ENCODE results near the gene NTRK2. TPM values are rescaled to one million over a fixed set of nuclear protein-coding genes. Genes with fewer than 3 reads are reported as not detected.

Gene NTRK2
- total RNA-seq, 4 donors from 2014 or later = 1.1 to 7.3 (median 1.5) TPM

GRCh38 chr9:84781458-84781857 lies 111.9 kb downstream of the NTRK2 start:
- intact Hi-C loops (cut with DNase I; ENCODE audit: low total_unique reads) = no loop called here
- no peaks in the 10 kb centered on the region for H3K9me3 ChIP-seq
- H3K27ac ChIP-seq = no peak overlapping the region
- DNase-seq = no peak
- no peaks in the 10 kb centered on the region for H3K4me1 ChIP-seq
- H3K36me3 ChIP-seq = no peaks in the 10 kb centered on the region
- TF ChIP-seq, protein P1, sequence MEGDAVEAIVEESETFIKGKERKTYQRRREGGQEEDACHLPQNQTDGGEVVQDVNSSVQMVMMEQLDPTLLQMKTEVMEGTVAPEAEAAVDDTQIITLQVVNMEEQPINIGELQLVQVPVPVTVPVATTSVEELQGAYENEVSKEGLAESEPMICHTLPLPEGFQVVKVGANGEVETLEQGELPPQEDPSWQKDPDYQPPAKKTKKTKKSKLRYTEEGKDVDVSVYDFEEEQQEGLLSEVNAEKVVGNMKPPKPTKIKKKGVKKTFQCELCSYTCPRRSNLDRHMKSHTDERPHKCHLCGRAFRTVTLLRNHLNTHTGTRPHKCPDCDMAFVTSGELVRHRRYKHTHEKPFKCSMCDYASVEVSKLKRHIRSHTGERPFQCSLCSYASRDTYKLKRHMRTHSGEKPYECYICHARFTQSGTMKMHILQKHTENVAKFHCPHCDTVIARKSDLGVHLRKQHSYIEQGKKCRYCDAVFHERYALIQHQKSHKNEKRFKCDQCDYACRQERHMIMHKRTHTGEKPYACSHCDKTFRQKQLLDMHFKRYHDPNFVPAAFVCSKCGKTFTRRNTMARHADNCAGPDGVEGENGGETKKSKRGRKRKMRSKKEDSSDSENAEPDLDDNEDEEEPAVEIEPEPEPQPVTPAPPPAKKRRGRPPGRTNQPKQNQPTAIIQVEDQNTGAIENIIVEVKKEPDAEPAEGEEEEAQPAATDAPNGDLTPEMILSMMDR (IDR thresholded peaks at IDR 0.05 in 4 of 5, conservative IDR thresholded peaks at IDR 0.05 in 1 of 5) = no peak
- no peak for TF ChIP-seq POLR2A (IDR thresholded peaks at IDR 0.05)
- H3K4me3 ChIP-seq = no peak overlapping the region
- no peak for ATAC-seq
- in situ Hi-C loops (cut with MboI; ENCODE audit: low sequenced_read_pairs in 4 of 4) = no loop called here
- no peaks in the 10 kb centered on the region for H3K27me3 ChIP-seq

GRCh38 chr9:84781931-84782866 lies 112.7 kb downstream of the NTRK2 start:
- intact Hi-C loops (cut with DNase I; ENCODE audit: low total_unique reads) (no loop called here), in situ Hi-C loops (cut with MboI; ENCODE audit: low sequenced_read_pairs in 4 of 4) (no loop called here)
- no peaks in the 10 kb centered on the region for H3K4me1 ChIP-seq
- H3K27me3 ChIP-seq = no peaks in the 10 kb centered on the region
- TF ChIP-seq, protein P1 (IDR thresholded peaks at IDR 0.05 in 4 of 5, conservative IDR thresholded peaks at IDR 0.05 in 1 of 5) = no peak
- no peak for TF ChIP-seq POLR2A (IDR thresholded peaks at IDR 0.05)
- H3K27ac ChIP-seq = no peak overlapping the region
- DNase-seq (no peak), ATAC-seq (no peak)
- no peaks in the 10 kb centered on the region for H3K36me3 ChIP-seq
- no peaks in the 10 kb centered on the region for H3K9me3 ChIP-seq
- no peak overlapping the region for H3K4me3 ChIP-seq

DNA sequence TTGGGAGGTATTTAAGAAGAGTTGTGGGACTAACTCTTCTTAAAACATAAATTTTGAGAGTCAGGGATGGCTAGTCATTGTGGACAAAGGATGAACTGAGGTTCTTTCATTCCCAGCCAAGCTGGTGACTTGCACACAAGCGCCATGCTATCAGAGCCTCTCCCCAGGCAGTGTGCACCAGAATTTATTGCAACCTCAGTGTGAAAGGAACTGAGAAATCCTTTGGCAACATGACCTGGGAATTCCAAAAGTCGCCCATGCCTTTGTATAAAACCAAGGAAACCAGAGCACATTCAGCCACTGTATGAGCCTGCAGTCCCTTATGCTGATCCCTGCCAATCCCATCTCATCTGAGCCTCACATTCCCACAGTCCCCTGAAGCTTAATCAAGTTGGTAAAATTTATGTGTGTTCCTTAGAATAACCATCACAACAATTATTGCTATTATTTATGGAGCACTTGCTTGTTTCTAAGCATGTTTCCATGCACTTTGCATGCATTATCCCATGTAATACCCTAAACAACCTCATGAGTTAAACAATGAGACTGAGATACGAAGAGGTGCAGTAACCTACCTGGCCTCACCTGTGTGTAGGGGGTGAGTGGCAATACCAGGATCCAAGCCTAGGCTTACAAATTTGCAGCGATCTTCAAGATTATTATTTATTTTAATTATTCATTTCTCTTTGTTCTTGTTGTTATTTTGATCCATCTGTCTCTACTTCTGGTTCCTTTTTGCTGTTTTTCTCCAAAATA lies 116.4 kb downstream of the NTRK2 start:
- H3K4me1 ChIP-seq = no peaks in the 10 kb centered on the region
- no peak overlapping the region for H3K27ac ChIP-seq
- no peaks in the 10 kb centered on the region for H3K36me3 ChIP-seq
- ATAC-seq (no peak), DNase-seq (no peak)
- TF ChIP-seq POLR2A (IDR thresholded peaks at IDR 0.05) = no peak
- H3K9me3 ChIP-seq = no peaks in the 10 kb centered on the region
- in situ Hi-C loops (cut with MboI; ENCODE audit: low sequenced_read_pairs in 4 of 4) (no loop called here), intact Hi-C loops (cut with DNase I; ENCODE audit: low total_unique reads) (no loop called here)
- no peak overlapping the region for H3K4me3 ChIP-seq
- no peaks in the 10 kb centered on the region for H3K27me3 ChIP-seq

GRCh38 chr9:84788803-84789462 lies 119.4 kb downstream of the NTRK2 start:
- no peaks in the 10 kb centered on the region for H3K9me3 ChIP-seq
- no peaks in the 10 kb centered on the region for H3K4me1 ChIP-seq
- no peak overlapping the region for H3K4me3 ChIP-seq
- intact Hi-C loops (cut with DNase I; ENCODE audit: low total_unique reads) = no loop called here
- in situ Hi-C loops (cut with MboI; ENCODE audit: low sequenced_read_pairs in 4 of 4) = no loop called here
- TF ChIP-seq, protein P1 (IDR thresholded peaks at IDR 0.05 in 4 of 5, conservative IDR thresholded peaks at IDR 0.05 in 1 of 5) = no peak
- TF ChIP-seq POLR2A (IDR thresholded peaks at IDR 0.05) = no peak
- no peak overlapping the region for H3K27ac ChIP-seq
- no peaks in the 10 kb centered on the region for H3K27me3 ChIP-seq
- DNase-seq (no peak), ATAC-seq (no peak)
- no peaks in the 10 kb centered on the region for H3K36me3 ChIP-seq

DNA sequence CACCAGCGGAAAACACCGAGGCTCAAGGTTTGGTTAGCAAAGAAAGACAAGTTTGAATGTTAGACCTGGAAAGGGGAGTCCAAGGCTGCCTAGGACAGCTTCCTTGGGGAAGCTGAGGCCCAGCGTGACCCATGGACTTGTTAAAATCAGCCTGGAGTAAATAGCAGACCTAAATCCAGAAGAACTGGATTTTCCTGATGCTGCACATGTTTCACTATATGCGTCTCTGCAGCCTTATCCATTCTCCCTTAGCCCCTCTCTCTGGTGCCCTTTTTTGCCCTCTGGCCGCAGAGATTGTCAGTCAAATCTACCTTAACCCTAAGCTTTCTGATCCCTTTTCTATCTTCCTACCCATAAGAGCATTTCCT lies 119.9 kb downstream of the NTRK2 start:
- Histone ChIP-seq H3K27ac (no peak overlapping the region), H3K27me3 (no peaks in the 10 kb centered on the region), H3K36me3 (no peaks in the 10 kb centered on the region), H3K9me3 (no peaks in the 10 kb centered on the region), H3K4me1 (no peaks in the 10 kb centered on the region), H3K4me3 (no peak overlapping the region)
- ATAC-seq = no peak
- in situ Hi-C loops (cut with MboI; ENCODE audit: low sequenced_read_pairs in 4 of 4) (no loop called here), intact Hi-C loops (cut with DNase I; ENCODE audit: low total_unique reads) (no loop called here)
- no peak for DNase-seq
- no peak for TF ChIP-seq POLR2A (IDR thresholded peaks at IDR 0.05)
- TF ChIP-seq, protein P1 (IDR thresholded peaks at IDR 0.05 in 4 of 5, conservative IDR thresholded peaks at IDR 0.05 in 1 of 5) = no peak
